ENCODE measurements around the gene CGAS.

- no peak for TF ChIP-seq CTCF (IDR thresholded peaks at IDR 0.05)
- TF ChIP-seq POLR2A (IDR thresholded peaks at IDR 0.05), result no peak
- TF ChIP-seq POLR2AphosphoS5 (IDR thresholded peaks at IDR 0.05), result no peak
Measured at GRCh38 chr6:73455865-73456629, 4.0 kb upstream of the CGAS start.

Data from sigmoid colon (tissue), 4 donors.